NCI-H82 treated with DMSO at 0.1 percent for 48 hours (cell line): ENCODE results near the gene MVK.

Source experiments
- DNase-seq: peaks from one replicate; lab custom pipeline; 2025; ENCODE audit not compliant: unreplicated experiment; lab: John Stamatoyannopoulos, UW

Gene MVK

GRCh38 chr12:109605599-109606228 lies 32.1 kb downstream of the MVK start:
- no peak for DNase-seq

- peak; percentile 85 for DNase-seq
Measured at GRCh38 chr12:109606320-109607028, 32.9 kb downstream of the MVK start.

- DNase-seq, result no peak
Measured at GRCh38 chr12:109607618-109608017, 34.0 kb downstream of the MVK start.

GRCh38 chr12:109608270-109608669 lies 34.7 kb downstream of the MVK start:
- DNase-seq, result no peak

- DNase-seq, result no peak
Measured at GRCh38 chr12:109608793-109609192, 35.2 kb downstream of the MVK start.

- DNase-seq, result no peak
Measured at GRCh38 chr12:109609342-109609741, 35.7 kb downstream of the MVK start.

GRCh38 chr12:109610523-109610922 lies 36.9 kb downstream of the MVK start:
- no peak for DNase-seq

- no peak for DNase-seq
Measured at GRCh38 chr12:109611223-109611622, 37.6 kb downstream of the MVK start.

GRCh38 chr12:109612003-109612402 lies 38.4 kb downstream of the MVK start:
- DNase-seq, result no peak

GRCh38 chr12:109612975-109613502 lies 39.4 kb downstream of the MVK start:
- no peak for DNase-seq

GRCh38 chr12:109613649-109614455 lies 40.3 kb downstream of the MVK start:
- no peak for DNase-seq

- no peak for DNase-seq
Measured at GRCh38 chr12:109615556-109616229, 42.1 kb downstream of the MVK start.

- no peak for DNase-seq
Measured at GRCh38 chr12:109617491-109617890, 43.9 kb downstream of the MVK start.

GRCh38 chr12:109618082-109618481 lies 44.5 kb downstream of the MVK start:
- peak; percentile 58 for DNase-seq

- DNase-seq, result no peak
Measured at GRCh38 chr12:109619002-109619604, 45.5 kb downstream of the MVK start.

GRCh38 chr12:109621211-109621694 lies 47.7 kb downstream of the MVK start:
- DNase-seq, result no peak

GRCh38 chr12:109621901-109622364 lies 48.3 kb downstream of the MVK start:
- DNase-seq, result no peak

- DNase-seq, result no peak
Measured at GRCh38 chr12:109624467-109624866, 50.9 kb downstream of the MVK start.

- DNase-seq, result no peak
Measured at GRCh38 chr12:109625131-109625559, 51.6 kb downstream of the MVK start.

- DNase-seq, result no peak
Measured at GRCh38 chr12:109625749-109626377, 52.3 kb downstream of the MVK start.
